HEK293 (cell line): ENCODE measurements around the gene PACS2.

Experiments
- CTCF ChIA-PET: fragments of 350-600 bp; formaldehyde crosslinking; extraction: SDS; loops from one replicate; lab custom pipeline; 2021; ENCODE audit warnings: antibody characterized with exemption; lab: Yijun Ruan, JAX
- POLR2A ChIA-PET: fragments of 300-600 bp; formaldehyde crosslinking; extraction: SDS; loops from one replicate; lab custom pipeline; 2020; ENCODE audit warnings: antibody characterized with exemption, inconsistent platforms; lab: Yijun Ruan, JAX
- H3K27ac ChIP-seq: fragments of 200-500 bp; sonication (Bioruptor generic); 2 replicates; pipeline ENCODE4 v1.5.1; 2014; ENCODE audit warnings: low read depth, low read length, control low read depth, inconsistent platforms; ENCODE audit errors: extremely low read depth
- H3K36me3 ChIP-seq, 2 experiments: fragments of 200-500 bp in 1 of 2; sonication (Bioruptor generic) in 1 of 2; 1 replicate in 1 of 2; 2 replicates in 1 of 2; pipeline ENCODE4 v1.5.1; 2014 to 2017; ENCODE audit warnings: inconsistent platforms in 2 of 2, low read length in 2 of 2; ENCODE audit not compliant: control insufficient read depth in 2 of 2, insufficient read depth in 1 of 2
- H3K4me1 ChIP-seq: fragments of 200-500 bp; sonication (Bioruptor generic); 2 replicates; pipeline ENCODE4 v1.5.1; 2014; ENCODE audit warnings: mild to moderate bottlenecking, low read length, inconsistent platforms; ENCODE audit not compliant: control insufficient read depth, insufficient read depth
- H3K4me3 ChIP-seq: 2 replicates; pipeline ENCODE4 v1.5.1; 2011; ENCODE audit warnings: low read depth, mild to moderate bottlenecking, control low read depth, low read length, moderate library complexity
- H3K9me3 ChIP-seq: fragments of 200-500 bp; sonication (Bioruptor generic); 2 replicates; pipeline ENCODE4 v1.5.1; 2014; ENCODE audit warnings: low read depth, low read length, inconsistent platforms; ENCODE audit not compliant: control insufficient read depth, insufficient read depth
- GFI1B ChIP-seq: fragments of 450-650 bp; formaldehyde crosslinking; IDR thresholded peaks from 2 replicates; pipeline ENCODE4 v1.5.1; 2016; ENCODE audit warnings: missing biosample characterization, missing genetic modification characterization
- GLI4 ChIP-seq: fragments of 450-650 bp; formaldehyde crosslinking; IDR thresholded peaks from 2 replicates; pipeline ENCODE4 v1.5.1; 2016; ENCODE audit warnings: missing biosample characterization, missing genetic modification characterization
- GLIS1 ChIP-seq: fragments of 450-650 bp; formaldehyde crosslinking; IDR thresholded peaks from 2 replicates; pipeline ENCODE4 v1.5.1; 2016; ENCODE audit warnings: missing biosample characterization, missing genetic modification characterization
- GLIS2 ChIP-seq: fragments of 450-650 bp; formaldehyde crosslinking; IDR thresholded peaks from 2 replicates; pipeline ENCODE4 v1.5.1; 2016; ENCODE audit warnings: missing biosample characterization, missing genetic modification characterization
- SCRT1 ChIP-seq: fragments of 450-650 bp; formaldehyde crosslinking; IDR thresholded peaks from 2 replicates; pipeline ENCODE4 v1.5.1; 2016; ENCODE audit warnings: missing biosample characterization, missing genetic modification characterization, borderline replicate concordance
- ZBTB8A ChIP-seq: fragments of 450-650 bp; formaldehyde crosslinking; IDR thresholded peaks from 2 replicates; pipeline ENCODE4 v1.5.1; 2016; ENCODE audit warnings: missing biosample characterization, missing genetic modification characterization
- ZIC2 ChIP-seq: fragments of 450-650 bp; formaldehyde crosslinking; IDR thresholded peaks from 2 replicates; pipeline ENCODE4 v1.5.1; 2016; ENCODE audit warnings: missing biosample characterization, missing genetic modification characterization
- ZNF10 ChIP-seq: fragments of 450-650 bp; formaldehyde crosslinking; IDR thresholded peaks from 2 replicates; pipeline ENCODE4 v1.5.1; 2017; ENCODE audit warnings: missing biosample characterization, missing genetic modification characterization
- ZNF146 ChIP-seq: fragments of 450-650 bp; formaldehyde crosslinking; IDR thresholded peaks from 2 replicates; pipeline ENCODE4 v1.5.1; 2016; ENCODE audit warnings: missing biosample characterization, missing genetic modification characterization
- ZNF155 ChIP-seq: fragments of 450-650 bp; formaldehyde crosslinking; IDR thresholded peaks from 2 replicates; pipeline ENCODE4 v1.5.1; 2016; ENCODE audit warnings: missing biosample characterization, missing genetic modification characterization
- ZNF157 ChIP-seq: fragments of 450-650 bp; formaldehyde crosslinking; IDR thresholded peaks from 2 replicates; pipeline ENCODE4 v1.5.1; 2016; ENCODE audit warnings: missing biosample characterization, missing genetic modification characterization
- ZNF175 ChIP-seq: fragments of 450-650 bp; formaldehyde crosslinking; IDR thresholded peaks from 2 replicates; pipeline ENCODE4 v1.5.1; 2016; ENCODE audit warnings: missing biosample characterization, missing genetic modification characterization
- ZNF239 ChIP-seq: fragments of 450-650 bp; formaldehyde crosslinking; IDR thresholded peaks from 2 replicates; pipeline ENCODE4 v1.5.1; 2016; ENCODE audit warnings: missing biosample characterization, missing genetic modification characterization
- ZNF266 ChIP-seq: fragments of 450-650 bp; formaldehyde crosslinking; IDR thresholded peaks from 2 replicates; pipeline ENCODE4 v1.5.1; 2016; ENCODE audit warnings: missing biosample characterization, missing genetic modification characterization, low read depth
- ZNF394 ChIP-seq: fragments of 450-650 bp; formaldehyde crosslinking; IDR thresholded peaks from 2 replicates; pipeline ENCODE4 v1.5.1; 2016; ENCODE audit warnings: missing biosample characterization, missing genetic modification characterization, mild to moderate bottlenecking, moderate library complexity, borderline replicate concordance
- ZNF473 ChIP-seq: fragments of 450-650 bp; formaldehyde crosslinking; IDR thresholded peaks from 2 replicates; pipeline ENCODE4 v1.5.1; 2017; ENCODE audit warnings: missing biosample characterization, missing genetic modification characterization
- ZNF549 ChIP-seq: fragments of 450-650 bp; IDR thresholded peaks from 2 replicates; pipeline ENCODE4 v1.5.1; 2018; ENCODE audit warnings: missing biosample characterization, missing genetic modification characterization, mild to moderate bottlenecking, inconsistent platforms, moderate library complexity
- ZNF610 ChIP-seq: fragments of 450-650 bp; formaldehyde crosslinking; IDR thresholded peaks from 2 replicates; pipeline ENCODE4 v1.5.1; 2016; ENCODE audit warnings: missing biosample characterization, missing genetic modification characterization, borderline replicate concordance
- ZNF623 ChIP-seq: fragments of 450-650 bp; formaldehyde crosslinking; IDR thresholded peaks from 2 replicates; pipeline ENCODE4 v1.5.1; 2016; ENCODE audit warnings: missing biosample characterization, missing genetic modification characterization
- ZNF624 ChIP-seq: fragments of 450-650 bp; formaldehyde crosslinking; IDR thresholded peaks from 2 replicates; pipeline ENCODE4 v1.5.1; 2017; ENCODE audit warnings: missing biosample characterization, missing genetic modification characterization
- TF ChIP-seq, protein P1 (sequence below): fragments of 450-650 bp; formaldehyde crosslinking; IDR thresholded peaks from 2 replicates; pipeline ENCODE4 v1.5.1; 2016; ENCODE audit warnings: missing biosample characterization, missing genetic modification characterization
- TF ChIP-seq, protein P2 (sequence below): fragments of 450-650 bp; formaldehyde crosslinking; IDR thresholded peaks from 2 replicates; pipeline ENCODE4 v1.5.1; 2016; ENCODE audit warnings: missing biosample characterization, missing genetic modification characterization
- TF ChIP-seq, protein P3 (sequence below): fragments of 450-650 bp; formaldehyde crosslinking; IDR thresholded peaks from 2 replicates; pipeline ENCODE4 v1.5.1; 2016; ENCODE audit warnings: missing biosample characterization, missing genetic modification characterization
- TF ChIP-seq, protein P4 (sequence below): fragments of 450-650 bp; formaldehyde crosslinking; IDR thresholded peaks from 2 replicates; pipeline ENCODE4 v1.5.1; 2017; ENCODE audit warnings: missing biosample characterization, missing genetic modification characterization

PACS2 gene

DNA sequence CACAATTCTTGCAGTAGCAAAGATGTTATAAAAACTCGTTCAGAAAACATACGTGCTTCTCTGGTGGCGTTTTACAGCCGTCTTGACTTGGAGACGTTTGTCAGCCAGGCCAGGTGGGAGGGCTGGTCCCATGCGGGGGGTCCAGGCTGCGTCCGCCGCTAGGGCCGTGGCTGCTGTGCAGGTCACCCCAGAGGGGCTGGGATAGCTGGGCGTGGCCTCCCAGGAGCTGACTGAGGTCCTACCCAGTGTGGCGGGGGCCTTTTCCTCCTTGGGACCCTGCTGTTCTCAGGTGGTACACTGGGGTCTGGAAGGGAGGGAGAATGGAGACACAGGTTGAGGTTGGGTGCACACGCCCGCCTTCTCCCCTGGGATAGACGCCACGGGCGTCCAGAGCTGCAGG is 130.3 kb downstream of the PACS2 start:
- Histone ChIP-seq H3K36me3 (peaks cover 0 to 54% of the 10 kb centered on the region in 2 experiments; a peak in 2 of 3 replicates), H3K4me1 (no peaks in the 10 kb centered on the region), H3K9me3 (no peaks in the 10 kb centered on the region), H3K27ac (no peak overlapping the region), H3K4me3 (no peak overlapping the region)
- TF ChIP-seq ZNF624 (tag by site-specific recombination) (no peak), ZIC2 (tag by site-specific recombination) (0 out of 2 replicates have a peak, but pooled peaks have one; percentile 26), GLIS1 (tag by site-specific recombination) (0 out of 2 replicates have a peak, but pooled peaks have one; percentile 28), GLI4 (no peak), ZNF473 (tag by site-specific recombination) (no peak), GLIS2 (0 out of 2 replicates have a peak, but pooled peaks have one; percentile 28), GFI1B (tag by site-specific recombination) (no peak)
- TF ChIP-seq, protein P1, sequence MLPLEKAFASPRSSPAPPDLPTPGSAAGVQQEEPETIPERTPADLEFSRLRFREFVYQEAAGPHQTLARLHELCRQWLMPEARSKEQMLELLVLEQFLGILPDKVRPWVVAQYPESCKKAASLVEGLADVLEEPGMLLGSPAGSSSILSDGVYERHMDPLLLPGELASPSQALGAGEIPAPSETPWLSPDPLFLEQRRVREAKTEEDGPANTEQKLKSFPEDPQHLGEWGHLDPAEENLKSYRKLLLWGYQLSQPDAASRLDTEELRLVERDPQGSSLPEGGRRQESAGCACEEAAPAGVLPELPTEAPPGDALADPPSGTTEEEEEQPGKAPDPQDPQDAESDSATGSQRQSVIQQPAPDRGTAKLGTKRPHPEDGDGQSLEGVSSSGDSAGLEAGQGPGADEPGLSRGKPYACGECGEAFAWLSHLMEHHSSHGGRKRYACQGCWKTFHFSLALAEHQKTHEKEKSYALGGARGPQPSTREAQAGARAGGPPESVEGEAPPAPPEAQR = no peak
- CTCF ChIA-PET = no interaction called here
- POLR2A ChIA-PET = no interaction called here

DNA sequence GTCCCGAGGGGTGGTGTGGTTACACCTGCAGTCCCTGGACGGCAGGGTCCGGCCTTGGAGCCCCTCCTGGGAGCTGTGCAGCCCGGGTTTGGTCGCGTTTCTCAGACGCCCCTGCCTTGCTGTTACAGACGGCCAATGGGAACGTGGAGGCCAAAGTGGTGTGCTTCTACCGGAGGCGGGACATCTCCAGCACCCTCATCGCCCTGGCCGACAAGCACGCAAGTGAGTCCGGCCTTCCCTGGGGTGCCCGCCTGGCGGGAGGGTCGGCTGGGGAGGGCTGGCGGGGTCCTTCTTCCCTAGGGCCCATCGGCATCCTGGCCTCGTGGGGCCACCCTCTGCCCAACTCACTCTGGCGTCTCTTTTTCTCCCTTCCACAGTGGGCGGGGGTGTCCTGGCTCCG is 130.7 kb downstream of the PACS2 start:
- no peaks in the 10 kb centered on the region for H3K4me1 ChIP-seq
- peak overlapping the region; percentile 17; the same call in 1 of the 2 replicates for H3K27ac ChIP-seq
- POLR2A ChIA-PET = no interaction called here
- peaks cover 0 to 54% of the 10 kb centered on the region in 2 experiments; a peak in 2 of 3 replicates for H3K36me3 ChIP-seq
- no peaks in the 10 kb centered on the region for H3K9me3 ChIP-seq
- H3K4me3 ChIP-seq = no peak overlapping the region
- CTCF ChIA-PET = interaction anchor here (0.7 kb wide), 1 partner anchor 116 kb away, joined by 3 read pairs; no protein-coding TSS in a partner anchor
- TF ChIP-seq ZNF155 (tag by site-specific recombination) (no peak), ZBTB8A (tag by site-specific recombination) (no peak), ZNF394 (no peak), SCRT1 (no peak), ZNF175 (tag by site-specific recombination) (no peak)
- TF ChIP-seq, protein P2, sequence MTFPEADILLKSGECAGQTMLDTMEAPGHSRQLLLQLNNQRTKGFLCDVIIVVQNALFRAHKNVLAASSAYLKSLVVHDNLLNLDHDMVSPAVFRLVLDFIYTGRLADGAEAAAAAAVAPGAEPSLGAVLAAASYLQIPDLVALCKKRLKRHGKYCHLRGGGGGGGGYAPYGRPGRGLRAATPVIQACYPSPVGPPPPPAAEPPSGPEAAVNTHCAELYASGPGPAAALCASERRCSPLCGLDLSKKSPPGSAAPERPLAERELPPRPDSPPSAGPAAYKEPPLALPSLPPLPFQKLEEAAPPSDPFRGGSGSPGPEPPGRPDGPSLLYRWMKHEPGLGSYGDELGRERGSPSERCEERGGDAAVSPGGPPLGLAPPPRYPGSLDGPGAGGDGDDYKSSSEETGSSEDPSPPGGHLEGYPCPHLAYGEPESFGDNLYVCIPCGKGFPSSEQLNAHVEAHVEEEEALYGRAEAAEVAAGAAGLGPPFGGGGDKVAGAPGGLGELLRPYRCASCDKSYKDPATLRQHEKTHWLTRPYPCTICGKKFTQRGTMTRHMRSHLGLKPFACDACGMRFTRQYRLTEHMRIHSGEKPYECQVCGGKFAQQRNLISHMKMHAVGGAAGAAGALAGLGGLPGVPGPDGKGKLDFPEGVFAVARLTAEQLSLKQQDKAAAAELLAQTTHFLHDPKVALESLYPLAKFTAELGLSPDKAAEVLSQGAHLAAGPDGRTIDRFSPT (tag by site-specific recombination) = no peak

DNA sequence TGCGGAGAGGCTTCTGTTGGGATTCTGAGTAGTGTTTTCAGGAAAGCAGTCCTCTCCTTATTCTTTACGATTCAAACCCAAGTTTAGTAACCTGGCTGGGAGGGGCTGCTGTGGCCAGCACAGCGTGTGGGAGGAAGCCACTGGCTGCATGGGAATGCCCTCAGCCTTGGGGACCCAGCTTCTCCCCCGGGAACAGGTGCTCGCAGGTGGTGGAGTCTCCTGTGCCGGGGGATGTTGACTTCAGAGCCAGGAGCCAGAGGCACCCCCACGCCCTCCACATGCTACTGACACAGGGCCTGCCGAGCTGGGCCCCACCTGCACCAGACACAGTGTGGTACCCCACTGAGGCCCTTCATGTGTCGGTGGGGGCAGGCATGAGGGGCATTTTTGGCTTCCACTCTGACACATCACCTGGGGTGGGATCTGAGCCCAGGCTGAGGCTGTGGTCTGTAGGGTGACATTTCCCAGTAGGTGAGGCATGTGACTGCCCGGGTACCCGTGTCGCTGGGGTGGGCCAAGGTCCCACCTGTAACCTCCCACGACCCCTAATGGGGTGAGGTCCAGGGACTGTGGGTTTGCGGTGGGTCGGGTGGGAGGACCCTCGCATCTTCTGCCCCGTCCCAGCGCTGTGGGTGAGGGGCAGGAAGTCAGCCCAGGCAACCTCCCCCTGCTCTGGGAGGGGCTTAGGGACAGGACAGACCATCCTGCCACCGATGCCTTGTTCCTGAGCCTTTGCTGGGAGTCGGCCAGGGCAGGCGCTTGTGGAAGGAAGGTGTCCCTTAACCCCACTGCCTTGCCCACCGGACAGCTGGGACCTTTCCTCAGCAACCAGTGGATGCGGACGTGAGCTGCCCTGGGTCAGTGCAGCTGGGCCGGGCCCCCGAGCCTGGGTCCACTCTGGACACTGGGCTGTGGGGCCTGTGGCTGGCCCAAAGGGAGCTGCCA is 131.6 kb downstream of the PACS2 start:
- Histone ChIP-seq H3K9me3 (no peaks in the 10 kb centered on the region), H3K4me3 (no peak overlapping the region), H3K4me1 (no peaks in the 10 kb centered on the region), H3K36me3 (peaks cover 0 to 55% of the 10 kb centered on the region in 2 experiments; a peak in 2 of 3 replicates), H3K27ac (peak overlapping the region; percentile 17; the same call in 1 of the 2 replicates)
- CTCF ChIA-PET = interaction anchor here (0.7 kb wide), 1 partner anchor 116 kb away, joined by 3 read pairs; no protein-coding TSS in a partner anchor
- POLR2A ChIA-PET = no interaction called here
- TF ChIP-seq ZNF146 (tag by site-specific recombination) (no peak), ZNF394 (peak; percentile 91), ZNF239 (no peak), ZNF610 (tag by site-specific recombination) (no peak), ZNF157 (tag by site-specific recombination) (no peak), ZNF623 (tag by site-specific recombination) (no peak), GLIS2 (peak; percentile 70), ZNF10 (tag by site-specific recombination) (no peak), ZNF266 (tag by site-specific recombination) (no peak), ZNF549 (no peak)
- TF ChIP-seq, protein P3, sequence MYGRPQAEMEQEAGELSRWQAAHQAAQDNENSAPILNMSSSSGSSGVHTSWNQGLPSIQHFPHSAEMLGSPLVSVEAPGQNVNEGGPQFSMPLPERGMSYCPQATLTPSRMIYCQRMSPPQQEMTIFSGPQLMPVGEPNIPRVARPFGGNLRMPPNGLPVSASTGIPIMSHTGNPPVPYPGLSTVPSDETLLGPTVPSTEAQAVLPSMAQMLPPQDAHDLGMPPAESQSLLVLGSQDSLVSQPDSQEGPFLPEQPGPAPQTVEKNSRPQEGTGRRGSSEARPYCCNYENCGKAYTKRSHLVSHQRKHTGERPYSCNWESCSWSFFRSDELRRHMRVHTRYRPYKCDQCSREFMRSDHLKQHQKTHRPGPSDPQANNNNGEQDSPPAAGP = no peak
- TF ChIP-seq, protein P4, sequence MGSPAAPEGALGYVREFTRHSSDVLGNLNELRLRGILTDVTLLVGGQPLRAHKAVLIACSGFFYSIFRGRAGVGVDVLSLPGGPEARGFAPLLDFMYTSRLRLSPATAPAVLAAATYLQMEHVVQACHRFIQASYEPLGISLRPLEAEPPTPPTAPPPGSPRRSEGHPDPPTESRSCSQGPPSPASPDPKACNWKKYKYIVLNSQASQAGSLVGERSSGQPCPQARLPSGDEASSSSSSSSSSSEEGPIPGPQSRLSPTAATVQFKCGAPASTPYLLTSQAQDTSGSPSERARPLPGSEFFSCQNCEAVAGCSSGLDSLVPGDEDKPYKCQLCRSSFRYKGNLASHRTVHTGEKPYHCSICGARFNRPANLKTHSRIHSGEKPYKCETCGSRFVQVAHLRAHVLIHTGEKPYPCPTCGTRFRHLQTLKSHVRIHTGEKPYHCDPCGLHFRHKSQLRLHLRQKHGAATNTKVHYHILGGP (tag by site-specific recombination) = no peak
